ENCODE measurements around the gene GPATCH11.

Gene GPATCH11

GRCh38 chr2:37060446-37060845 is 23.9 kb upstream of the GPATCH11 start:
- Histone ChIP-seq H2AK5ac (ENCODE audit: low read length) (no peak overlapping the region), H3K4me2 (ENCODE audit: low read length) (no peak overlapping the region), H3K79me2 (ENCODE audit: control insufficient read depth, insufficient read depth, low read length) (no peaks in the 10 kb centered on the region), H2BK15ac (replicated peaks; ENCODE audit: low read depth) (no peak overlapping the region), H3K4me1 (ENCODE audit: control insufficient read depth, low read depth, low read length) (no peaks in the 10 kb centered on the region), H3K18ac (ENCODE audit: low read length) (no peak overlapping the region), H3K9ac (ENCODE audit: low read length) (no peak overlapping the region), H3K4ac (ENCODE audit: low read depth, low read length) (no peak overlapping the region), H4K8ac (ENCODE audit: low read depth, low read length) (no peak overlapping the region), H3K79me1 (ENCODE audit: low read length) (no peaks in the 10 kb centered on the region), H3K4me3 (ENCODE audit: low read length) (no peak overlapping the region), H3K23ac (ENCODE audit: low read length) (no peak overlapping the region), H3K27ac (ENCODE audit: low read depth, low read length) (no peak overlapping the region), H3K56ac (ENCODE audit: low read length) (no peak overlapping the region), H3K36me3 (ENCODE audit: control insufficient read depth, insufficient read depth, low read length) (no peaks in the 10 kb centered on the region), H2BK120ac (ENCODE audit: low read depth, low read length) (no peak overlapping the region), H4K5ac (ENCODE audit: low read length) (no peak overlapping the region), H2BK5ac (ENCODE audit: low read length) (no peak overlapping the region), H3K27me3 (ENCODE audit: insufficient read depth, low read length, poor library complexity) (no peaks in the 10 kb centered on the region)
- no peak for DNase-seq
- WGBS (ENCODE audit: extremely low coverage, insufficient coverage, low lambda C conversion rate): no CpG with 5 or more reads among the region's 7 CpGs

GRCh38 chr2:37061013-37061711 is 23.2 kb upstream of the GPATCH11 start:
- Histone ChIP-seq H2BK5ac (ENCODE audit: low read length) (no peak overlapping the region), H3K79me1 (ENCODE audit: low read length) (no peaks in the 10 kb centered on the region), H3K4ac (ENCODE audit: low read depth, low read length) (no peak overlapping the region), H2AK5ac (ENCODE audit: low read length) (no peak overlapping the region), H3K27ac (ENCODE audit: low read depth, low read length) (no peak overlapping the region), H3K18ac (ENCODE audit: low read length) (no peak overlapping the region), H3K9ac (ENCODE audit: low read length) (no peak overlapping the region), H3K79me2 (ENCODE audit: control insufficient read depth, insufficient read depth, low read length) (no peaks in the 10 kb centered on the region), H4K5ac (ENCODE audit: low read length) (no peak overlapping the region), H3K4me1 (ENCODE audit: control insufficient read depth, low read depth, low read length) (no peaks in the 10 kb centered on the region), H4K8ac (ENCODE audit: low read depth, low read length) (no peak overlapping the region), H3K36me3 (ENCODE audit: control insufficient read depth, insufficient read depth, low read length) (no peaks in the 10 kb centered on the region), H3K23ac (ENCODE audit: low read length) (no peak overlapping the region), H3K4me2 (ENCODE audit: low read length) (no peak overlapping the region), H3K4me3 (ENCODE audit: low read length) (no peak overlapping the region), H2BK120ac (ENCODE audit: low read depth, low read length) (no peak overlapping the region), H2BK15ac (replicated peaks; ENCODE audit: low read depth) (no peak overlapping the region), H3K27me3 (ENCODE audit: insufficient read depth, low read length, poor library complexity) (no peaks in the 10 kb centered on the region), H3K56ac (ENCODE audit: low read length) (no peak overlapping the region)
- no peak for DNase-seq

DNA sequence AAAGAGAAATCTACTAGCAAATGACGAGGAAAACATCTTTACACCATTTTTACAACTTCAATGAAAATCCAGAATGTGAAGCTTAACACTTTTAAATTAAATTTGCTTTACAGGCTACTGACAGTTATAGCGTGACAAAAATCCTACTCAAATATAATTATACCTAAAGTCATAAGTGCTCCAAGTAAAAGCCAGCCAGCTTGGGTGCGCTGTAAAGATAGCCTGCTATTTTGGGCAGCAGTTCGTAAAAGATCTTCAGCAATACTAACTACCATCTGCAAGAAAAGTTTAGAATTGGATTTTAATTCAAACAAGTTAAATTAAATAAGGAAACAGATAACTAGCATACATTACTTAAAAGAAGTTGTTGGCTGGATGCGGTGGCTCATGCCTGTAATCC is 22.5 kb upstream of the GPATCH11 start:
- Histone ChIP-seq H4K8ac (ENCODE audit: low read depth, low read length) (no peak overlapping the region), H2BK120ac (ENCODE audit: low read depth, low read length) (no peak overlapping the region), H3K4me1 (ENCODE audit: control insufficient read depth, low read depth, low read length) (no peaks in the 10 kb centered on the region), H2BK5ac (ENCODE audit: low read length) (no peak overlapping the region), H4K5ac (ENCODE audit: low read length) (no peak overlapping the region), H3K18ac (ENCODE audit: low read length) (no peak overlapping the region), H2AK5ac (ENCODE audit: low read length) (no peak overlapping the region), H3K4ac (ENCODE audit: low read depth, low read length) (no peak overlapping the region), H3K4me2 (ENCODE audit: low read length) (no peak overlapping the region), H3K27me3 (ENCODE audit: insufficient read depth, low read length, poor library complexity) (no peaks in the 10 kb centered on the region), H2BK15ac (replicated peaks; ENCODE audit: low read depth) (no peak overlapping the region), H3K27ac (ENCODE audit: low read depth, low read length) (no peak overlapping the region), H3K9ac (ENCODE audit: low read length) (no peak overlapping the region), H3K23ac (ENCODE audit: low read length) (no peak overlapping the region), H3K79me1 (ENCODE audit: low read length) (no peaks in the 10 kb centered on the region), H3K4me3 (ENCODE audit: low read length) (no peak overlapping the region), H3K56ac (ENCODE audit: low read length) (no peak overlapping the region), H3K79me2 (ENCODE audit: control insufficient read depth, insufficient read depth, low read length) (no peaks in the 10 kb centered on the region), H3K36me3 (ENCODE audit: control insufficient read depth, insufficient read depth, low read length) (no peaks in the 10 kb centered on the region)
- no CpG with 5 or more reads among the region's 5 CpGs for WGBS (ENCODE audit: extremely low coverage, insufficient coverage, low lambda C conversion rate)
- DNase-seq: no peak

- H2BK120ac ChIP-seq (ENCODE audit: low read depth, low read length): no peak overlapping the region
- no CpG with 5 or more reads among the region's 6 CpGs for WGBS (ENCODE audit: extremely low coverage, insufficient coverage, low lambda C conversion rate)
- no peak overlapping the region for H4K8ac ChIP-seq (ENCODE audit: low read depth, low read length)
- H3K4ac ChIP-seq (ENCODE audit: low read depth, low read length): no peak overlapping the region
- H3K36me3 ChIP-seq (ENCODE audit: control insufficient read depth, insufficient read depth, low read length): peaks cover 2% of the 10 kb centered on the region
- H3K4me1 ChIP-seq (ENCODE audit: control insufficient read depth, low read depth, low read length): no peaks in the 10 kb centered on the region
- H2BK15ac ChIP-seq (replicated peaks; ENCODE audit: low read depth): no peak overlapping the region
- no peak overlapping the region for H3K4me3 ChIP-seq (ENCODE audit: low read length)
- no peaks in the 10 kb centered on the region for H3K79me2 ChIP-seq (ENCODE audit: control insufficient read depth, insufficient read depth, low read length)
- H3K79me1 ChIP-seq (ENCODE audit: low read length): no peaks in the 10 kb centered on the region
- H4K5ac ChIP-seq (ENCODE audit: low read length): no peak overlapping the region
- no peak overlapping the region for H3K56ac ChIP-seq (ENCODE audit: low read length)
- H3K23ac ChIP-seq (ENCODE audit: low read length): no peak overlapping the region
- H3K4me2 ChIP-seq (ENCODE audit: low read length): no peak overlapping the region
- H3K9ac ChIP-seq (ENCODE audit: low read length): no peak overlapping the region
- no peak overlapping the region for H2AK5ac ChIP-seq (ENCODE audit: low read length)
- no peak overlapping the region for H3K27ac ChIP-seq (ENCODE audit: low read depth, low read length)
- H2BK5ac ChIP-seq (ENCODE audit: low read length): no peak overlapping the region
- no peaks in the 10 kb centered on the region for H3K27me3 ChIP-seq (ENCODE audit: insufficient read depth, low read length, poor library complexity)
- H3K18ac ChIP-seq (ENCODE audit: low read length): no peak overlapping the region
- DNase-seq: no peak
Observed at GRCh38 chr2:37068686-37069085, 15.6 kb upstream of the GPATCH11 start.

GRCh38 chr2:37070931-37071330 is 13.4 kb upstream of the GPATCH11 start:
- Histone ChIP-seq H2BK5ac (ENCODE audit: low read length) (no peak overlapping the region), H2AK5ac (ENCODE audit: low read length) (no peak overlapping the region), H2BK15ac (replicated peaks; ENCODE audit: low read depth) (no peak overlapping the region), H2BK120ac (ENCODE audit: low read depth, low read length) (no peak overlapping the region), H3K9ac (ENCODE audit: low read length) (no peak overlapping the region), H3K4me2 (ENCODE audit: low read length) (no peak overlapping the region), H3K27me3 (ENCODE audit: insufficient read depth, low read length, poor library complexity) (no peaks in the 10 kb centered on the region), H4K5ac (ENCODE audit: low read length) (no peak overlapping the region), H3K79me1 (ENCODE audit: low read length) (no peaks in the 10 kb centered on the region), H3K36me3 (ENCODE audit: control insufficient read depth, insufficient read depth, low read length) (peaks cover 2% of the 10 kb centered on the region), H3K79me2 (ENCODE audit: control insufficient read depth, insufficient read depth, low read length) (no peaks in the 10 kb centered on the region), H3K18ac (ENCODE audit: low read length) (no peak overlapping the region), H3K23ac (ENCODE audit: low read length) (no peak overlapping the region), H3K4me3 (ENCODE audit: low read length) (no peak overlapping the region), H3K56ac (ENCODE audit: low read length) (no peak overlapping the region), H3K4me1 (ENCODE audit: control insufficient read depth, low read depth, low read length) (no peaks in the 10 kb centered on the region), H3K4ac (ENCODE audit: low read depth, low read length) (no peak overlapping the region), H4K8ac (ENCODE audit: low read depth, low read length) (no peak overlapping the region), H3K27ac (ENCODE audit: low read depth, low read length) (no peak overlapping the region)
- WGBS (ENCODE audit: extremely low coverage, insufficient coverage, low lambda C conversion rate): no CpG with 5 or more reads among the region's 2 CpGs
- no peak for DNase-seq

- Histone ChIP-seq H3K36me3 (ENCODE audit: control insufficient read depth, insufficient read depth, low read length) (no peaks in the 10 kb centered on the region), H3K79me2 (ENCODE audit: control insufficient read depth, insufficient read depth, low read length) (no peaks in the 10 kb centered on the region), H3K27me3 (ENCODE audit: insufficient read depth, low read length, poor library complexity) (no peaks in the 10 kb centered on the region), H4K8ac (ENCODE audit: low read depth, low read length) (no peak overlapping the region), H3K18ac (ENCODE audit: low read length) (no peak overlapping the region), H3K4me2 (ENCODE audit: low read length) (no peak overlapping the region), H3K9ac (ENCODE audit: low read length) (no peak overlapping the region), H3K56ac (ENCODE audit: low read length) (no peak overlapping the region), H3K4me1 (ENCODE audit: control insufficient read depth, low read depth, low read length) (no peaks in the 10 kb centered on the region), H3K27ac (ENCODE audit: low read depth, low read length) (no peak overlapping the region), H2BK5ac (ENCODE audit: low read length) (no peak overlapping the region), H3K79me1 (ENCODE audit: low read length) (no peaks in the 10 kb centered on the region), H2AK5ac (ENCODE audit: low read length) (no peak overlapping the region), H3K4me3 (ENCODE audit: low read length) (no peak overlapping the region), H4K5ac (ENCODE audit: low read length) (no peak overlapping the region), H3K23ac (ENCODE audit: low read length) (no peak overlapping the region), H2BK15ac (replicated peaks; ENCODE audit: low read depth) (no peak overlapping the region), H2BK120ac (ENCODE audit: low read depth, low read length) (no peak overlapping the region), H3K4ac (ENCODE audit: low read depth, low read length) (no peak overlapping the region)
- no peak for DNase-seq
- WGBS (ENCODE audit: extremely low coverage, insufficient coverage, low lambda C conversion rate): no CpG with 5 or more reads among the region's 2 CpGs
Observed at GRCh38 chr2:37080266-37080665, 4.1 kb upstream of the GPATCH11 start.

Data from mesendoderm (in vitro differentiated cells).